Measurements from ENCODE around the gene DLG4. TPM values are rescaled to one million over a fixed set of nuclear protein-coding genes. Genes with fewer than 3 reads are reported as not detected.

DLG4 gene
- total RNA-seq, 1 experiment from 2014 or later: 38.3 TPM

- DNase-seq: peak; percentile 89
These were observed 41.2 kb upstream of the DLG4 start for GRCh38 chr17:7260651-7261378.

More at GRCh38 chr17:7260651-7261378, 41.2 kb upstream of the DLG4 start:
- Histone ChIP-seq H3K18ac (ENCODE audit: insufficient read length, low read depth, low read length) (peak overlapping the region; percentile 98), H3K27me3 (ENCODE audit: insufficient read depth, low read length) (no peaks in the 10 kb centered on the region), H3K23ac (ENCODE audit: insufficient read length, low read depth, low read length) (no peak overlapping the region), H3K4me1 (ENCODE audit: insufficient read depth, low read length) (peaks cover 4% of the 10 kb centered on the region; the same call in 1 of the 2 replicates), H3K56ac (ENCODE audit: insufficient read length, low read depth, low read length) (no peak overlapping the region), H3K9me3 (ENCODE audit: control insufficient read depth, low read depth, low read length) (no peaks in the 10 kb centered on the region), H3T11ph (ENCODE audit: low read length) (no peak overlapping the region), H4K5ac (ENCODE audit: insufficient read length, low read depth, low read length) (no peak overlapping the region), H2AK5ac (ENCODE audit: insufficient read length, low read length) (no peak overlapping the region), H3K27ac (ENCODE audit: insufficient read length, low read depth, low read length) (no peak overlapping the region), H2AFZ (ENCODE audit: low read length) (no peak overlapping the region), H3K4me2 (ENCODE audit: insufficient read depth, insufficient read length, low read length) (peak overlapping the region; percentile 76), H3K9ac (ENCODE audit: extremely low read depth, insufficient read length, low read length) (peak overlapping the region; percentile 95), H2BK15ac (ENCODE audit: low read depth, low read length) (no peak overlapping the region), H3K4ac (ENCODE audit: low read depth, low read length) (peak overlapping the region; percentile 91; the same call in 1 of the 2 replicates), H2BK5ac (ENCODE audit: insufficient read length, low read length) (no peak overlapping the region), H4K91ac (ENCODE audit: insufficient read length, low read depth, low read length) (peak overlapping the region; percentile 95), H4K20me1 (ENCODE audit: control insufficient read depth, insufficient read depth, insufficient read length) (no peaks in the 10 kb centered on the region), H2BK12ac (ENCODE audit: insufficient read length, low read depth, low read length) (peak overlapping the region; percentile 43), H2BK120ac (ENCODE audit: low read depth, low read length, poor library complexity, severe bottlenecking) (peak overlapping the region; percentile 39), H3K14ac (ENCODE audit: insufficient read depth, low read length) (peak overlapping the region; percentile 98), H3K23me2 (ENCODE audit: insufficient read length, low read depth, low read length, poor library complexity, severe bottlenecking) (peaks cover 25% of the 10 kb centered on the region), H4K8ac (replicated peaks; ENCODE audit: insufficient read length, low read depth, low read length) (peak overlapping the region; percentile 25), H3K79me2 (ENCODE audit: insufficient read depth, low read length) (peaks cover 8% of the 10 kb centered on the region; the same call in 1 of the 2 replicates), H3K79me1 (ENCODE audit: insufficient read depth, low read depth, low read length, poor library complexity, severe bottlenecking) (no peaks in the 10 kb centered on the region), H2BK20ac (ENCODE audit: low read depth, low read length, poor library complexity, severe bottlenecking) (no peak overlapping the region)
- no peak for TF ChIP-seq CTCF (conservative IDR thresholded peaks at IDR 0.05)
- Mint-ChIP-seq H3K4me3 (peak overlapping the region; percentile 86 to 93), H3K4me1 (peaks cover 24 to 39% of the 10 kb centered on the region in 2 experiments), H3K9me3 (peaks cover 0 to 4% of the 10 kb centered on the region in 2 experiments; a peak in 1 of 5 replicates), H3K36me3 (ENCODE audit: insufficient read depth in 1 of 3, low read depth in 3 of 3) (peaks cover 12 to 46% (median 38%) of the 10 kb centered on the region in 3 experiments), H3K27me3 (ENCODE audit: low read depth) (peaks cover 2% of the 10 kb centered on the region), H3K27ac (peak overlapping the region in 1 of 3 experiments; percentile 98; a peak in 3 of 7 replicates)
- no CpG with 5 or more reads among the region's 54 CpGs for WGBS (ENCODE audit: extremely low coverage, insufficient read length, low lambda C conversion rate)

Measured in H9 (cell line).